HepG2 (cell line): Measurements from ENCODE around the gene ADGRF5. TPM values are rescaled to one million over a fixed set of nuclear protein-coding genes. Genes with fewer than 3 reads are reported as not detected.

Experiments
- FOXP4 ChIP-seq: sonication (generic); formaldehyde crosslinking; IDR thresholded peaks from 2 replicates; pipeline ENCODE4 v1.4.0; 2020; ENCODE audit warnings: missing genetic modification reagents
- KDM2A ChIP-seq: sonication (generic); formaldehyde crosslinking; IDR thresholded peaks from 2 replicates; pipeline ENCODE4 v1.4.0; 2020; ENCODE audit warnings: low read depth, missing genetic modification reagents, borderline replicate concordance
- MBNL3 ChIP-seq: fragments of 250-450 bp; sonication (Bioruptor Pico); conservative IDR thresholded peaks from 2 replicates; pipeline ENCODE4 v1.8.0; 2022; ENCODE audit warnings: mild to moderate bottlenecking, inconsistent platforms
- MLX ChIP-seq: IDR thresholded peaks from 2 replicates; pipeline ENCODE4 v1.6.1; 2016
- MXD4 ChIP-seq: IDR thresholded peaks from 2 replicates; pipeline ENCODE4 v1.6.1; 2016; ENCODE audit warnings: mild to moderate bottlenecking, missing biosample characterization, missing genetic modification reagents
- PATZ1 ChIP-seq: sonication (generic); formaldehyde crosslinking; IDR thresholded peaks from 2 replicates; pipeline ENCODE4 v1.4.0; 2020; ENCODE audit warnings: missing genetic modification reagents
- PLRG1 ChIP-seq: fragments of 450-650 bp; conservative IDR thresholded peaks from 2 replicates; pipeline ENCODE4 v1.6.1; 2016
- RFXANK ChIP-seq: IDR thresholded peaks from 2 replicates; pipeline ENCODE4 v1.6.1; 2016
- SKI ChIP-seq: fragments of 450-650 bp; IDR thresholded peaks from one replicate; pipeline ENCODE4 v1.6.1; 2018; ENCODE audit warnings: mild to moderate bottlenecking; ENCODE audit not compliant: partially characterized antibody
- SMC3 ChIP-seq: IDR thresholded peaks from 2 replicates; pipeline ENCODE4 v1.6.1; 2011; ENCODE audit warnings: low read length, improper control_type of control experiment
- SP140L ChIP-seq: sonication (generic); formaldehyde crosslinking; IDR thresholded peaks from 2 replicates; pipeline ENCODE4 v1.4.0; 2020; ENCODE audit warnings: missing genetic modification reagents, borderline replicate concordance
- SP2 ChIP-seq: sonication (generic); formaldehyde crosslinking; IDR thresholded peaks from 2 replicates; pipeline ENCODE4 v1.5.1; 2020; ENCODE audit warnings: mild to moderate bottlenecking, missing genetic modification reagents
- TRIM22 ChIP-seq: fragments of 450-650 bp; IDR thresholded peaks from 2 replicates; pipeline ENCODE4 v1.6.1; 2017
- ZBTB44 ChIP-seq: sonication (generic); formaldehyde crosslinking; IDR thresholded peaks from 2 replicates; pipeline ENCODE4 v1.4.0; 2020; ENCODE audit warnings: missing genetic modification reagents
- ZFYVE20 ChIP-seq: sonication (generic); formaldehyde crosslinking; IDR thresholded peaks from 2 replicates; pipeline ENCODE4 v1.8.0; 2023; ENCODE audit warnings: low read depth, mild to moderate bottlenecking, moderate library complexity, missing genetic modification reagents, borderline replicate concordance
- ZNF136 ChIP-seq: sonication (generic); formaldehyde crosslinking; IDR thresholded peaks from 2 replicates; pipeline ENCODE4 v1.8.1; 2022; ENCODE audit warnings: low read depth, mild to moderate bottlenecking, moderate library complexity, missing genetic modification reagents
- ZNF30 ChIP-seq: sonication (generic); formaldehyde crosslinking; IDR thresholded peaks from 2 replicates; pipeline ENCODE4 v1.5.0; 2020; ENCODE audit warnings: mild to moderate bottlenecking, missing genetic modification reagents
- ZNF562 ChIP-seq: sonication (generic); formaldehyde crosslinking; IDR thresholded peaks from 2 replicates; pipeline ENCODE4 v1.8.0; 2022; ENCODE audit warnings: missing genetic modification reagents, borderline replicate concordance
- ZNF589 ChIP-seq: sonication (generic); formaldehyde crosslinking; conservative IDR thresholded peaks from 2 replicates; pipeline ENCODE4 v1.8.0; 2022; ENCODE audit warnings: mild to moderate bottlenecking, moderate library complexity, missing genetic modification reagents
- ZNF761 ChIP-seq: sonication (generic); formaldehyde crosslinking; conservative IDR thresholded peaks from 2 replicates; pipeline ENCODE4 v1.4.0; 2020; ENCODE audit warnings: mild to moderate bottlenecking, missing genetic modification reagents
- ZNF781 ChIP-seq: sonication (generic); formaldehyde crosslinking; IDR thresholded peaks from 2 replicates; pipeline ENCODE4 v1.5.1; 2020; ENCODE audit warnings: borderline replicate concordance, mild to moderate bottlenecking, missing genetic modification reagents; ENCODE audit errors: not compliant biosample characterization
- polyA plus RNA-seq, 8 experiments: library from polyadenylated mRNA; depleted of rRNA in 3 of 8; stranded (reverse) in 7 of 8; unstranded in 1 of 8; fragments of >200 nt; fragmentation: Illumina TruSeq in 4 of 8; extraction: Trizol in 4 of 8; gene quantifications; 2 replicates each; pipeline versions ENCODE4 v1.2.1 to v1.2.3, GENCODE V29; 2011 to 2016; ENCODE audit warnings: low read depth in 4 of 8, missing spikeins in 1 of 8, mixed read lengths in 1 of 8; ENCODE audit not compliant: insufficient read depth in 1 of 8
- total RNA-seq, 5 experiments: library from RNA; depleted of rRNA; stranded (reverse); fragments of >200 nt; fragmentation: Illumina TruSeq; extraction: Trizol; gene quantifications; 2 replicates each; pipeline ENCODE4 v1.2.3, GENCODE V29; 2016; ENCODE audit warnings: low read depth in 1 of 5

ADGRF5 gene
- total and polyA plus RNA-seq, 2 of the 13 experiments (the other 11 are each of a cell fraction or from before 2014, with no cell fraction given): not detected

- no peak for TF ChIP-seq ZBTB44 (CRISPR knock-in tag)
- TF ChIP-seq FOXP4 (CRISPR knock-in tag): no peak
- TF ChIP-seq MBNL3 (CRISPR knock-in tag): no peak
- no peak for TF ChIP-seq PATZ1 (CRISPR knock-in tag)
- TF ChIP-seq ZNF589 (CRISPR knock-in tag): no peak
- no peak for TF ChIP-seq ZNF562 (CRISPR knock-in tag)
- TF ChIP-seq ZNF761 (CRISPR knock-in tag): 0 out of 2 replicates have a peak, but pooled peaks have one; percentile 26
- TF ChIP-seq RFXANK (CRISPR knock-in tag): no peak
- TF ChIP-seq MLX (CRISPR knock-in tag): no peak
- TF ChIP-seq ZFYVE20: no peak
- TF ChIP-seq SP2 (CRISPR knock-in tag): no peak
- TF ChIP-seq SKI: peak; percentile 85
- no peak for TF ChIP-seq ZNF136
- no peak for TF ChIP-seq SP140L (CRISPR knock-in tag)
- TF ChIP-seq ZNF30 (CRISPR knock-in tag): no peak
- TF ChIP-seq PLRG1: no peak
- peak; percentile 37; the same call in 1 of the 2 replicates for TF ChIP-seq MXD4 (CRISPR knock-in tag)
- TF ChIP-seq TRIM22: no peak
- TF ChIP-seq KDM2A (CRISPR knock-in tag): peak; percentile 93; the same call in 1 of the 2 replicates
- no peak for TF ChIP-seq ZNF781 (CRISPR knock-in tag)
- peak; percentile 47; the same call in 1 of the 2 replicates for TF ChIP-seq SMC3
Measured at GRCh38 chr6:46848684-46849360, 72.9 kb downstream of the ADGRF5 start (continued).
